ENCODE results near the gene MRPL49.
A peak's percentile ranks its signal among the peaks of the same experiment; 100 is the strongest.

DNA sequence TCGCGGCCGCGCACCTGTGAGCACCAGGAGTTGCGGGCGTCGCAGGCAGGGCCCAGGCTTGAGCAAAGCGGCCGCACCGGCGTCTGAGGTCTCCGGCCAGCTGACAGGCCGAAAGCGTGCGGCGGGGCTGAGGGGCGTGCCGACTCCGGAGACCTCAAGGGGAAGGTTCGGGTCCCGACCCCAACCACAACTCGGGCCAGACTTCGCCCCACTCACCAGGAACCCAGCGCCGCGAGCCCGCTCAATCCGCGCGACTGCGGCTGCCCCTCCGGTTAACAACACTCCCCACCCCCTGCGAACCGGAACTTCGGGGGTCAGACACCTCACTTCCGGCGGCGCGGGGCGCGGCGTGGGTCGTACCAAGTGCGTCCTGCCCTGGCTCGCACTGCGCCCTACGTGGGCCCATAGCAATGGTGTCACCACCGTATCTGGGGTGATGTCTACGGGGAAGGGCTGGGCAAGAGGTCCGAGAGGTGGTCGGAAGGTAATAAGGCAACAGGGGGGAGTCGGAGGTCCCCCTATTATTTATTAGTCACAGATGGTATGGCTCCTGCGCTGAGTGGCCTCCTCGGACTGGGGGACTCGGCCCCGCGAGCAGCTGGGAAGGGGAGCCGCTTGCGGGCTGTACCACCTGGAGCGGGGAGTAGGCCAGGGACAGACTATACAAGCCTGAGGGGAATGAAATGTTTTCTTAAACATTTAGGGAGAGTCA lies 12.3 kb downstream of the MRPL49 start, which contains the start of gene SYVN1:
- TF ChIP-seq CTCF (IDR thresholded peaks at IDR 0.05) (peak in 2 of 5 experiments; percentile 39 to 58), EP300 (IDR thresholded peaks at IDR 0.05) (peak; percentile 81 to 99), POLR2A (IDR thresholded peaks at IDR 0.05) (peak; percentile 94)
